K562 (cell line): ENCODE results near the gene PHLDB2. TPM values are rescaled to one million over a fixed set of nuclear protein-coding genes. Genes with fewer than 3 reads are reported as not detected.

Experiments used
- ATAC-seq: fragments of 200-7000 bp; cut with Tn5 transposase; 3 replicates; pipeline ENCODE4 v1.9.1; 2020; ENCODE audit warnings: moderate library complexity
- BruUV-seq: library from RNA; stranded (reverse); fragments of 400-500 nt; replicated peaks from 2 replicates; lab custom pipeline; 2021; lab: Mats Ljungman, UMichigan
- CTCF ChIA-PET: fragments of 300-600 bp; formaldehyde crosslinking; extraction: SDS; loops from one replicate; lab custom pipeline; 2021; ENCODE audit warnings: low intra/inter-chr PET ratio; lab: Yijun Ruan, JAX
- POLR2A ChIA-PET: fragments of 300-600, 350-650 bp; sonication (Branson Sonifier 250); formaldehyde crosslinking; extraction: SDS; loops from one replicate; lab custom pipeline; 2021; ENCODE audit warnings: antibody characterized with exemption, inconsistent platforms; lab: Yijun Ruan, JAX
- DNase-seq, 4 experiments: peaks; one replicate each; pipeline versions ENCODE4 v3.0.0 to v3.0.0-alpha.2; 2011 to 2018; ENCODE audit warnings: low spot score in 3 of 4, mixed read lengths in 3 of 4; ENCODE audit errors: extremely low read depth in 1 of 4
- FAIRE-seq: peaks from 2 replicates; lab custom pipeline; 2011; peaks lifted over from hg19 to GRCh38; lab: Jason Lieb, UNC
- H2AFZ ChIP-seq: 2 replicates; pipeline ENCODE4 v1.6.0; 2011; ENCODE audit warnings: low read depth, low read length, control low read depth, inconsistent platforms
- H3K27ac ChIP-seq: fragments of 200-600 bp; 3 replicates; pipeline ENCODE4 v1.8.0; 2011; ENCODE audit warnings: low read depth, mild to moderate bottlenecking, control low read depth, inconsistent platforms, low read length, moderate library complexity, mixed read lengths; ENCODE audit errors: extremely low read depth
- H3K27me3 ChIP-seq, 2 experiments: fragments of 300-600 bp in 1 of 2; 2 replicates in 1 of 2; 3 replicates in 1 of 2; pipeline versions ENCODE4 v1.6.0 to v1.8.0; 2011; ENCODE audit warnings: inconsistent platforms in 2 of 2, low read length in 2 of 2, mild to moderate bottlenecking in 1 of 2, mixed read lengths in 1 of 2, moderate library complexity in 1 of 2; ENCODE audit not compliant: control insufficient read depth in 2 of 2, insufficient read depth in 2 of 2
- H3K36me3 ChIP-seq: fragments of 300-600 bp; 3 replicates; pipeline ENCODE4 v1.8.0; 2011; ENCODE audit warnings: mild to moderate bottlenecking, low read length, inconsistent platforms; ENCODE audit not compliant: control insufficient read depth, insufficient read depth
- H3K4me1 ChIP-seq, 2 experiments: fragments of 200-600 bp in 1 of 2; replicated peaks in 1 of 2; 2 replicates in 1 of 2; 3 replicates in 1 of 2; pipeline versions ENCODE4 v1.5.1 to v1.8.0; 2011; ENCODE audit warnings: inconsistent platforms in 2 of 2, low read length in 2 of 2, mild to moderate bottlenecking in 1 of 2, mixed read lengths in 1 of 2, moderate library complexity in 1 of 2; ENCODE audit not compliant: control insufficient read depth in 2 of 2, insufficient read depth in 2 of 2
- H3K4me2 ChIP-seq: 2 replicates; pipeline ENCODE4 v1.6.1; 2011; ENCODE audit warnings: low read length, control low read depth, inconsistent platforms, mixed read lengths; ENCODE audit not compliant: insufficient read depth
- H3K4me3 ChIP-seq: fragments of 200-600 bp; sonication (generic), shearing (Covaris generic); 2 replicates; pipeline ENCODE4 v1.5.1; 2016; ENCODE audit warnings: control low read depth, inconsistent platforms
- H3K79me2 ChIP-seq: fragments of 200-600 bp; 3 replicates; pipeline ENCODE4 v1.8.0; 2011; ENCODE audit warnings: low read length, inconsistent platforms; ENCODE audit not compliant: control insufficient read depth, insufficient read depth
- H3K9ac ChIP-seq, 2 experiments: 2 replicates each; pipeline versions ENCODE4 v1.6.0 to v1.6.1; 2011; ENCODE audit warnings: low read depth in 2 of 2, low read length in 2 of 2, control low read depth in 1 of 2, inconsistent platforms in 1 of 2, mild to moderate bottlenecking in 1 of 2, mixed read lengths in 1 of 2; ENCODE audit not compliant: insufficient read depth in 1 of 2
- H3K9me1 ChIP-seq: one replicate; pipeline ENCODE4 v1.6.0; 2011; ENCODE audit warnings: inconsistent platforms, mild to moderate bottlenecking, low read length, moderate library complexity; ENCODE audit not compliant: control insufficient read depth, insufficient read depth
- H3K9me3 ChIP-seq: replicated peaks from 2 replicates; pipeline ENCODE4 v1.5.1; 2011; ENCODE audit warnings: low read depth, low read length, inconsistent platforms; ENCODE audit not compliant: control insufficient read depth, insufficient read depth
- H4K20me1 ChIP-seq: replicated peaks from 2 replicates; pipeline ENCODE4 v1.6.1; 2011; ENCODE audit warnings: low read length, inconsistent platforms, mixed read lengths; ENCODE audit not compliant: control insufficient read depth, insufficient read depth
- AFF4 ChIP-seq: sonication (generic); formaldehyde crosslinking; IDR thresholded peaks from 2 replicates; pipeline ENCODE4 v1.8.0; 2023; ENCODE audit warnings: mild to moderate bottlenecking, missing genetic modification reagents
- FOXJ3 ChIP-seq: sonication (generic); formaldehyde crosslinking; IDR thresholded peaks from 2 replicates; pipeline ENCODE4 v1.4.0; 2020; ENCODE audit warnings: mild to moderate bottlenecking, missing genetic modification reagents
- FOXP4 ChIP-seq: sonication (generic); formaldehyde crosslinking; IDR thresholded peaks from 2 replicates; pipeline ENCODE4 v1.8.0; 2022; ENCODE audit warnings: mild to moderate bottlenecking, missing genetic modification reagents, borderline replicate concordance
- KAT2B ChIP-seq: IDR thresholded peaks from one replicate; pipeline ENCODE4 v1.6.1; 2012; ENCODE audit warnings: low read depth, mild to moderate bottlenecking, control low read depth, inconsistent platforms, low read length, moderate library complexity
- SAP30 ChIP-seq: fragments of 200-600 bp; sonication (generic); IDR thresholded peaks from 2 replicates; pipeline ENCODE4 v1.6.1; 2012; ENCODE audit warnings: borderline replicate concordance, low read depth, mild to moderate bottlenecking, moderate library complexity, low read length, control low read depth, inconsistent platforms; ENCODE audit not compliant: insufficient read depth, poor library complexity, severe bottlenecking
- YBX1 ChIP-seq: fragments of 450-650 bp; IDR thresholded peaks from 2 replicates; pipeline ENCODE4 v1.7.1; 2016; ENCODE audit warnings: mild to moderate bottlenecking
- ZBTB33 ChIP-seq: sonication (generic); formaldehyde crosslinking; IDR thresholded peaks from 2 replicates; pipeline ENCODE4 v1.8.1; 2023; ENCODE audit warnings: mild to moderate bottlenecking, missing genetic modification reagents
- ZNF780A ChIP-seq: fragments of 250-450 bp; sonication (Bioruptor Pico); IDR thresholded peaks from 2 replicates; pipeline ENCODE4 v1.5.0; 2021; ENCODE audit warnings: mild to moderate bottlenecking
- WGBS: fragments of 100-300 bp; shearing (Covaris generic); methylation state at CpG from one replicate; pipeline ENCODE4 v1.1.6; 2016; ENCODE audit warnings: low coverage, mixed read lengths; ENCODE audit not compliant: insufficient coverage; ENCODE audit errors: missing lambda C conversion rate; 5-methylcytosine and 5-hydroxymethylcytosine counted together
- in situ Hi-C: fragments of 300-500 bp; cut with MboI; formaldehyde crosslinking; loops from 4 replicates; pipeline ENCODE4 v1.15.0; 2018; ENCODE audit warnings: inconsistent platforms, mixed read lengths
- intact Hi-C: fragments of 100-400 bp; cut with micrococcal nuclease; formaldehyde crosslinking; loops from 2 replicates; pipeline ENCODE4 v1.14.2; 2022
- polyA plus RNA-seq, 8 experiments: library from polyadenylated mRNA; depleted of rRNA in 4 of 8; stranded (reverse) in 5 of 8; unstranded in 3 of 8; fragments of >200 nt; fragmentation: Nextera tagmentation in 2 of 8; fragmentation: Illumina TruSeq in 1 of 8; extraction: Ambion mirVana in 2 of 8; extraction: Trizol in 1 of 8; gene quantifications; 2 replicates each; pipeline versions ENCODE4 v1.2.1 to v1.2.3, GENCODE V29; 2011 to 2014; ENCODE audit warnings: inconsistent platforms in 1 of 8, missing spikeins in 1 of 8
- total RNA-seq, 7 experiments: library from RNA; depleted of rRNA in 6 of 7; stranded (reverse); fragments of >200 nt in 6 of 7; fragmentation: Illumina TruSeq in 2 of 7; extraction: Trizol in 2 of 7; gene quantifications; 2 replicates each; pipeline versions ENCODE4 v1.2.1 to v1.2.3, GENCODE V29; 2011 to 2021; ENCODE audit warnings: low replicate concordance in 1 of 7

The PHLDB2 gene
- total and polyA plus RNA-seq, 9 of the 15 experiments (the other 6 are each of a cell fraction or from before 2014, with no cell fraction given) = 0.04 TPM; not detected in 8

DNA sequence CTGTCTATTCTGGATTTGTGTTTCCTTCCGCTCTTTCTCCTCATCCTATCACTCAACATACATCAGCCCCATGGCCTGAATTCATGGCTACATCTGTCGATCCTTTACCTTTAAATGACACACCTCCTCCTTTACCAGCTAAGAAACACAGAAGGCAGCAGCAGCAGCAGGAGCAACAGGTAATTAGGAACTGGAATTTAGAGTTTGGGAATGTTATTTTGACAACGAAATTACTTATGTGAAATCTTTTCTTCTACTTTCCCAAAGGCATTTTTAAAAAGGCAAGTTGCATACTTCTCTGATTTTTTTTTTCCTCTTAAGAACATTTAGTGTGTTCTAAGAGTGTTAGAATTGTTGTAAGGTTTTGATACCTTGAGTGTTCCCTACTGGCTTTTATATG lies 90.6 kb downstream of the PHLDB2 start (continued):
- TF ChIP-seq FOXJ3 (CRISPR knock-in tag) = no peak

DNA sequence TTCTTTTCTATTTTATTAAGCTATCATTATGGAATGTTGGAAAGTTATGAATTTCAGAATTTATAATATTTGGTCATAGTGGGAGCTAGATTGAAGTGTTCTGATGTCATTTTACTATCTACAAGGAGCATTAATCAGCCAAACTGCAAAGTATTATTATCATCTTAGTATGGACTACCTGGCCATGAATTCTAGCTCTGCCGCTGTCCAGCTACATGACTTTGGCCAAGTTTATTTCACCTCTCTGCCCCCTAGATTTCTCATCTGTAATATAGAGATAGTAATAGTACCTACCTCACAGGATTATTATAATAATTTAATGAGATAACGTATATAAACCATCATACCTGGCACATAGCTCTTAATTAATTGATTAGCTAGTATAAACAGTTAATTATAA lies 92.0 kb downstream of the PHLDB2 start:
- Histone ChIP-seq H3K79me2 (no peaks in the 10 kb centered on the region), H3K36me3 (no peaks in the 10 kb centered on the region), H4K20me1 (no peaks in the 10 kb centered on the region), H3K27me3 (peaks cover 0 to 6% of the 10 kb centered on the region in 2 experiments; a peak in 1 of 5 replicates), H2AFZ (no peak overlapping the region), H3K4me1 (no peaks in the 10 kb centered on the region), H3K9ac (no peak overlapping the region), H3K27ac (no peak overlapping the region), H3K9me1 (no peaks in the 10 kb centered on the region), H3K9me3 (no peaks in the 10 kb centered on the region), H3K4me2 (no peak overlapping the region), H3K4me3 (no peak overlapping the region)
- TF ChIP-seq SAP30 = no peak
- TF ChIP-seq KAT2B = no peak
- no peak for TF ChIP-seq YBX1
- no peak for TF ChIP-seq ZNF780A (CRISPR knock-in tag)
- no peak for TF ChIP-seq AFF4 (CRISPR knock-in tag)
- no peak for TF ChIP-seq FOXP4
- TF ChIP-seq ZBTB33 = no peak
- POLR2A ChIA-PET = no interaction called here
- in situ Hi-C loops (no loop called here), intact Hi-C loops (no loop called here)
- FAIRE-seq (no peak), DNase-seq (no peak), ATAC-seq (no peak)
- BruUV-seq = no TSS peak
- WGBS = 14% methylated on average over 2 of the region's 2 CpGs
- CTCF ChIA-PET = no interaction called here
